NCI-H187 (cell line): ENCODE results near the gene CELSR3.

ENCODE experiments used
- DNase-seq, 2 experiments: peaks; one replicate each; lab custom pipeline; 2025; lab: John Stamatoyannopoulos, UW

The CELSR3 gene

GRCh38 chr3:48599509-48600285 is 63.0 kb downstream of the CELSR3 start:
- DNase-seq = no peak

- DNase-seq = no peak
These were observed 63.6 kb downstream of the CELSR3 start for GRCh38 chr3:48599077-48599501.

GRCh38 chr3:48598323-48599076 is 64.2 kb downstream of the CELSR3 start:
- DNase-seq = no peak

GRCh38 chr3:48597408-48597800 is 65.3 kb downstream of the CELSR3 start:
- DNase-seq = no peak

GRCh38 chr3:48596676-48597407 is 65.8 kb downstream of the CELSR3 start:
- no peak for DNase-seq

- DNase-seq = no peak
These were observed 66.5 kb downstream of the CELSR3 start for GRCh38 chr3:48596157-48596556.

GRCh38 chr3:48595526-48596121 is 67.1 kb downstream of the CELSR3 start:
- DNase-seq = no peak

GRCh38 chr3:48595075-48595525 is 67.6 kb downstream of the CELSR3 start, which contains the start of gene COL7A1:
Gene COL7A1 (minus strand): TSS chr3:48595329. CDS start chr3:48595159, 170 bp downstream.
- DNase-seq = no peak

- no peak for DNase-seq
These were observed 68.2 kb downstream of the CELSR3 start for GRCh38 chr3:48594417-48595049.

GRCh38 chr3:48593337-48593736 is 69.3 kb downstream of the CELSR3 start:
- no peak for DNase-seq

GRCh38 chr3:48592519-48593087 is 70.1 kb downstream of the CELSR3 start:
- no peak for DNase-seq

GRCh38 chr3:48591886-48592518 is 70.7 kb downstream of the CELSR3 start:
- no peak for DNase-seq

GRCh38 chr3:48591436-48591835 is 71.2 kb downstream of the CELSR3 start:
- no peak for DNase-seq

GRCh38 chr3:48588230-48588629 is 74.5 kb downstream of the CELSR3 start:
- no peak for DNase-seq

- no peak for DNase-seq
These were observed 75.0 kb downstream of the CELSR3 start for GRCh38 chr3:48587686-48588085.
